Upper lobe of right lung (tissue), 1 donor: ENCODE measurements around the gene LDLRAD3. TPM values are rescaled to one million over a fixed set of nuclear protein-coding genes. Genes with fewer than 3 reads are reported as not detected.

Source experiments
- ATAC-seq: fragments of 200-7000 bp; cut with Tn5 transposase; one replicate; pipeline ENCODE4 v1.9.1; 2020; ENCODE audit warnings: mild to moderate bottlenecking, moderate library complexity
- DNase-seq: peaks from one replicate; pipeline ENCODE4 v3.0.0-alpha.2; 2020
- H3K27ac ChIP-seq: fragments of 200-600 bp; one replicate; pipeline ENCODE4 v1.8.0; 2022
- H3K27me3 ChIP-seq: fragments of 200-600 bp; one replicate; pipeline ENCODE4 v1.8.0; 2022; ENCODE audit warnings: mild to moderate bottlenecking
- H3K36me3 ChIP-seq: fragments of 200-600 bp; one replicate; pipeline ENCODE4 v1.8.0; 2022
- H3K4me1 ChIP-seq: fragments of 200-600 bp; one replicate; pipeline ENCODE4 v1.8.0; 2022
- H3K4me3 ChIP-seq: fragments of 200-600 bp; one replicate; pipeline ENCODE4 v1.8.0; 2022; ENCODE audit warnings: mild to moderate bottlenecking
- H3K9me3 ChIP-seq: fragments of 200-600 bp; one replicate; pipeline ENCODE4 v1.8.0; 2022
- CTCF ChIP-seq: fragments of 200-600 bp; IDR thresholded peaks from one replicate; pipeline ENCODE4 v1.8.0; 2022; ENCODE audit warnings: antibody characterized with exemption
- intact Hi-C: fragments of 100-400 bp; cut with DNase I; formaldehyde crosslinking; loops from one replicate; pipeline ENCODE4 v1.11.0; 2022
- total RNA-seq: library from RNA; stranded (reverse); fragmentation: NEBNext Ultra II Directional; extraction: Animal tissue kit (Norgen Biotek cat#: 25700); gene quantifications from one replicate; pipeline ENCODE4 v1.2.1, GENCODE V29; 2021
- donor health status: DM: no; HTN: yes; CAD: no; lungs with severe emphysema.

The LDLRAD3 gene
- total RNA-seq, 1 donor from 2014 or later, result 7.9 TPM

- DNase-seq (no peak), ATAC-seq (no peak)
- no peak for TF ChIP-seq CTCF
- Histone ChIP-seq H3K4me1 (no peaks in the 10 kb centered on the region), H3K4me3 (no peak overlapping the region), H3K27ac (no peak overlapping the region), H3K27me3 (no peaks in the 10 kb centered on the region), H3K9me3 (no peaks in the 10 kb centered on the region), H3K36me3 (no peaks in the 10 kb centered on the region)
- intact Hi-C loops, result no loop called here
Measured at GRCh38 chr11:36097219-36097650, 153.4 kb downstream of the LDLRAD3 start.

- no peaks in the 10 kb centered on the region for H3K9me3 ChIP-seq
- DNase-seq (no peak), ATAC-seq (no peak)
- no peaks in the 10 kb centered on the region for H3K27me3 ChIP-seq
- H3K4me1 ChIP-seq, result no peaks in the 10 kb centered on the region
- no peak overlapping the region for H3K27ac ChIP-seq
- intact Hi-C loops, result no loop called here
- H3K4me3 ChIP-seq, result no peak overlapping the region
- no peaks in the 10 kb centered on the region for H3K36me3 ChIP-seq
- no peak for TF ChIP-seq CTCF
Measured at GRCh38 chr11:36098087-36098486, 154.2 kb downstream of the LDLRAD3 start.

GRCh38 chr11:36098853-36099375 is 155.1 kb downstream of the LDLRAD3 start:
- H3K36me3 ChIP-seq, result no peaks in the 10 kb centered on the region
- TF ChIP-seq CTCF, result no peak
- intact Hi-C loops, result no loop called here
- H3K4me3 ChIP-seq, result no peak overlapping the region
- H3K4me1 ChIP-seq, result no peaks in the 10 kb centered on the region
- no peak overlapping the region for H3K27ac ChIP-seq
- no peak for ATAC-seq
- DNase-seq, result no peak
- no peaks in the 10 kb centered on the region for H3K9me3 ChIP-seq
- H3K27me3 ChIP-seq, result no peaks in the 10 kb centered on the region

GRCh38 chr11:36101466-36101865 is 157.6 kb downstream of the LDLRAD3 start:
- no peak overlapping the region for H3K27ac ChIP-seq
- peaks cover 4% of the 10 kb centered on the region for H3K4me1 ChIP-seq
- TF ChIP-seq CTCF, result no peak
- DNase-seq, result no peak
- intact Hi-C loops, result no loop called here
- no peak for ATAC-seq
- no peaks in the 10 kb centered on the region for H3K36me3 ChIP-seq
- H3K27me3 ChIP-seq, result no peaks in the 10 kb centered on the region
- H3K4me3 ChIP-seq, result no peak overlapping the region
- no peaks in the 10 kb centered on the region for H3K9me3 ChIP-seq

GRCh38 chr11:36102868-36103267 is 159.0 kb downstream of the LDLRAD3 start:
- Histone ChIP-seq H3K9me3 (no peaks in the 10 kb centered on the region), H3K27me3 (no peaks in the 10 kb centered on the region), H3K4me3 (no peak overlapping the region), H3K27ac (no peak overlapping the region), H3K36me3 (no peaks in the 10 kb centered on the region), H3K4me1 (peaks cover 4% of the 10 kb centered on the region)
- no peak for ATAC-seq
- no peak for DNase-seq
- intact Hi-C loops, result no loop called here
- TF ChIP-seq CTCF, result no peak
